ENCODE data around the gene HERPUD1.
"Not testable (repeated sequence)": the region's sequence is repeated elsewhere in the genome, so short reads cannot be mapped to it uniquely, and the experiment has no call there.

The HERPUD1 gene

GRCh38 chr16:56931892-56932720 is at the start of gene HERPUD1:
HERPUD1 (plus strand) TSS chr16:56932142; CDS start chr16:56932245, 103 bp downstream.
- peak; percentile 88 for DNase-seq

- DNase-seq: no peak
Measured at GRCh38 chr16:56883586-56883985, 48.4 kb upstream of the HERPUD1 start.

- DNase-seq: no peak
Measured at GRCh38 chr16:56884026-56884582, 47.8 kb upstream of the HERPUD1 start.

- DNase-seq: not testable (repeated sequence)
Measured at GRCh38 chr16:56884929-56885328, 47.0 kb upstream of the HERPUD1 start.

GRCh38 chr16:56885446-56886162 is 46.3 kb upstream of the HERPUD1 start:
- no peak for DNase-seq

- no peak for DNase-seq
Measured at GRCh38 chr16:56886296-56886695, 45.6 kb upstream of the HERPUD1 start.

GRCh38 chr16:56886826-56887225 is 45.1 kb upstream of the HERPUD1 start:
- DNase-seq: no peak

- no peak for DNase-seq
Measured at GRCh38 chr16:56888806-56889205, 43.1 kb upstream of the HERPUD1 start.

- DNase-seq: no peak
Measured at GRCh38 chr16:56889206-56889605, 42.7 kb upstream of the HERPUD1 start.

GRCh38 chr16:56891685-56892084 is 40.3 kb upstream of the HERPUD1 start:
- DNase-seq: no peak

- DNase-seq: no peak
Measured at GRCh38 chr16:56892705-56893104, 39.2 kb upstream of the HERPUD1 start.

GRCh38 chr16:56894331-56894917 is 37.5 kb upstream of the HERPUD1 start:
- DNase-seq: no peak

- no peak for DNase-seq
Measured at GRCh38 chr16:56895813-56896212, 36.1 kb upstream of the HERPUD1 start.

- no peak for DNase-seq
Measured at GRCh38 chr16:56896244-56896643, 35.7 kb upstream of the HERPUD1 start.

GRCh38 chr16:56897026-56897799 is 34.7 kb upstream of the HERPUD1 start:
- DNase-seq: no peak

- no peak for DNase-seq
Measured at GRCh38 chr16:56898847-56899246, 33.1 kb upstream of the HERPUD1 start.

GRCh38 chr16:56903866-56904265 is 28.1 kb upstream of the HERPUD1 start:
- DNase-seq: no peak

GRCh38 chr16:56907401-56907800 is 24.5 kb upstream of the HERPUD1 start:
- no peak for DNase-seq

GRCh38 chr16:56909527-56909979 is 22.4 kb upstream of the HERPUD1 start:
- DNase-seq: no peak

GRCh38 chr16:56910112-56910511 is 21.8 kb upstream of the HERPUD1 start:
- DNase-seq: no peak

GRCh38 chr16:56910654-56911539 is 21.0 kb upstream of the HERPUD1 start:
- DNase-seq: no peak
